SK-N-SH (cell line): ENCODE data around the gene CHRM1. TPM values are rescaled to one million over a fixed set of nuclear protein-coding genes. Genes with fewer than 3 reads are reported as not detected.
A peak's percentile ranks its signal among the peaks of the same experiment; 100 is the strongest.

Source experiments
- CTCF ChIA-PET: fragments of 300-600, 350-600 bp; formaldehyde crosslinking; extraction: SDS; loops from one replicate; lab custom pipeline; 2021; lab: Yijun Ruan, JAX
- POLR2A ChIA-PET: fragments of 350-600 bp; sonication (Branson Sonifier 250); formaldehyde crosslinking; extraction: SDS; loops from one replicate; lab custom pipeline; 2020; ENCODE audit warnings: antibody characterized with exemption, inconsistent platforms; lab: Yijun Ruan, JAX
- DNase-seq: peaks from one replicate; pipeline ENCODE4 v3.0.0; 2012
- H2AFZ ChIP-seq: fragments of 200-600 bp; sonication (generic); 2 replicates; pipeline ENCODE4 v1.8.1; 2016; ENCODE audit warnings: antibody characterized with exemption, mild to moderate bottlenecking, low read depth
- H3F3A ChIP-seq: fragments of 200-600 bp; sonication (generic); replicated peaks from 2 replicates; pipeline ENCODE3; 2016; ENCODE audit warnings: antibody characterized with exemption, mild to moderate bottlenecking; ENCODE audit not compliant: insufficient read depth
- H3K27ac ChIP-seq, 2 experiments: fragments of 200-500 bp in 1 of 2; fragments of 200-600 bp in 1 of 2; sonication (Bioruptor generic) in 1 of 2; sonication (generic), shearing (Covaris generic) in 1 of 2; 2 replicates each; pipeline versions ENCODE4 v1.5.1 to v1.6.1; 2014 to 2016; ENCODE audit warnings: low read depth in 2 of 2, inconsistent platforms in 1 of 2, low read length in 1 of 2, mild to moderate bottlenecking in 1 of 2, mixed read lengths in 1 of 2
- H3K27me3 ChIP-seq: fragments of 200-600 bp; sonication (generic), shearing (Covaris generic); 2 replicates; pipeline ENCODE4 v1.6.1; 2016; ENCODE audit warnings: mixed run types; ENCODE audit not compliant: insufficient read depth
- H3K36me3 ChIP-seq, 2 experiments: fragments of 200-500 bp in 1 of 2; fragments of 200-600 bp in 1 of 2; sonication (Bioruptor generic) in 1 of 2; sonication (generic) in 1 of 2; replicated peaks in 1 of 2; 2 replicates each; pipeline versions ENCODE3 to v1.5.1; 2014 to 2016; ENCODE audit warnings: low read length in 1 of 2, mild to moderate bottlenecking in 1 of 2; ENCODE audit not compliant: insufficient read depth in 2 of 2, control insufficient read depth in 1 of 2
- H3K4me1 ChIP-seq, 2 experiments: fragments of 200-500 bp in 1 of 2; fragments of 200-600 bp in 1 of 2; sonication (Bioruptor generic) in 1 of 2; sonication (generic), shearing (Covaris generic) in 1 of 2; 2 replicates each; pipeline versions ENCODE4 v1.5.1 to v1.6.1; 2014 to 2016; ENCODE audit warnings: low read depth in 1 of 2, low read length in 1 of 2, mixed run types in 1 of 2; ENCODE audit not compliant: insufficient read depth in 2 of 2, control insufficient read depth in 1 of 2
- H3K4me2 ChIP-seq: fragments of 200-600 bp; sonication (generic), shearing (Covaris generic); 2 replicates; pipeline ENCODE4 v1.6.1; 2017; ENCODE audit warnings: mixed run types
- H3K4me3 ChIP-seq, 2 experiments: fragments of 200-500 bp in 1 of 2; fragments of 200-600 bp in 1 of 2; sonication (Bioruptor generic) in 1 of 2; sonication (generic), shearing (Covaris generic) in 1 of 2; 2 replicates each; pipeline versions ENCODE4 v1.5.1 to v1.8.1; 2014 to 2016; ENCODE audit warnings: low read depth in 2 of 2, inconsistent platforms in 1 of 2, low read length in 1 of 2, mild to moderate bottlenecking in 1 of 2, mixed read lengths in 1 of 2, moderate library complexity in 1 of 2
- H3K79me2 ChIP-seq: fragments of 200-600 bp; sonication (generic); 2 replicates; pipeline ENCODE4 v1.8.1; 2017; ENCODE audit warnings: mild to moderate bottlenecking; ENCODE audit not compliant: insufficient read depth
- H3K9ac ChIP-seq: fragments of 200-600 bp; sonication (generic); 2 replicates; pipeline ENCODE4 v1.6.1; 2017; ENCODE audit warnings: mixed run types
- H3K9me2 ChIP-seq: fragments of 200-600 bp; sonication (generic); 2 replicates; pipeline ENCODE4 v1.6.1; 2017; ENCODE audit warnings: mixed run types
- H3K9me3 ChIP-seq: fragments of 200-600 bp; sonication (generic); 2 replicates; pipeline ENCODE4 v1.6.1; 2017; ENCODE audit warnings: mixed run types, mild to moderate bottlenecking, moderate library complexity
- H4K20me1 ChIP-seq: fragments of 200-600 bp; sonication (generic); 2 replicates; pipeline ENCODE4 v1.6.1; 2017; ENCODE audit warnings: mild to moderate bottlenecking, mixed run types; ENCODE audit not compliant: insufficient read depth
- CTCF ChIP-seq: fragments of 200-600 bp; sonication (generic); IDR thresholded peaks from 2 replicates; pipeline ENCODE4 v1.6.1; 2017; ENCODE audit warnings: antibody characterized with exemption, mild to moderate bottlenecking, moderate library complexity
- ELF1 ChIP-seq: IDR thresholded peaks from 2 replicates; pipeline ENCODE4 v1.4.0; 2012
- EZH2phosphoT487 ChIP-seq: fragments of 200-600 bp; sonication (generic); IDR thresholded peaks from 2 replicates; pipeline ENCODE4 v1.6.1; 2017; ENCODE audit warnings: low read depth, mixed run types, mild to moderate bottlenecking, antibody characterized with exemption, moderate library complexity, borderline replicate concordance
- GABPA ChIP-seq: IDR thresholded peaks from 2 replicates; pipeline ENCODE4 v1.4.0; 2012; ENCODE audit warnings: low read depth, mild to moderate bottlenecking
- PBX3 ChIP-seq: IDR thresholded peaks from 2 replicates; pipeline ENCODE4; 2012
- RCOR1 ChIP-seq: fragments of 150-350 bp; IDR thresholded peaks from 2 replicates; pipeline ENCODE4 v1.6.1; 2017; ENCODE audit warnings: antibody characterized with exemption, low read length
- RFX5 ChIP-seq: IDR thresholded peaks from 2 replicates; pipeline ENCODE4 v1.6.1; 2012; ENCODE audit warnings: mild to moderate bottlenecking, improper control_type of control experiment, low read length
- TAF1 ChIP-seq: IDR thresholded peaks from 2 replicates; pipeline ENCODE4 v1.6.1; 2012; ENCODE audit warnings: low read depth, mild to moderate bottlenecking, low read length, moderate library complexity, borderline replicate concordance
- WGBS: methylation state at CpG from one replicate; pipeline ENCODE4 v1.1.6; 2017; ENCODE audit warnings: low lambda C conversion rate; 5-methylcytosine and 5-hydroxymethylcytosine counted together
- polyA plus RNA-seq, 3 experiments: library from polyadenylated mRNA; depleted of rRNA; stranded (reverse); fragments of >200 nt; gene quantifications; 2 replicates each; pipeline ENCODE4 v1.2.3, GENCODE V29; 2012
- TF ChIP-seq, protein P1 (sequence below): fragments of 150-350 bp; IDR thresholded peaks from 2 replicates; pipeline ENCODE4 v1.6.1; 2017; ENCODE audit warnings: antibody characterized with exemption, low read length, low read depth, borderline replicate concordance

CHRM1 gene
- polyA plus RNA-seq, 1 of the 3 experiments (the other 2 are of a cell fraction), result not detected

DNA sequence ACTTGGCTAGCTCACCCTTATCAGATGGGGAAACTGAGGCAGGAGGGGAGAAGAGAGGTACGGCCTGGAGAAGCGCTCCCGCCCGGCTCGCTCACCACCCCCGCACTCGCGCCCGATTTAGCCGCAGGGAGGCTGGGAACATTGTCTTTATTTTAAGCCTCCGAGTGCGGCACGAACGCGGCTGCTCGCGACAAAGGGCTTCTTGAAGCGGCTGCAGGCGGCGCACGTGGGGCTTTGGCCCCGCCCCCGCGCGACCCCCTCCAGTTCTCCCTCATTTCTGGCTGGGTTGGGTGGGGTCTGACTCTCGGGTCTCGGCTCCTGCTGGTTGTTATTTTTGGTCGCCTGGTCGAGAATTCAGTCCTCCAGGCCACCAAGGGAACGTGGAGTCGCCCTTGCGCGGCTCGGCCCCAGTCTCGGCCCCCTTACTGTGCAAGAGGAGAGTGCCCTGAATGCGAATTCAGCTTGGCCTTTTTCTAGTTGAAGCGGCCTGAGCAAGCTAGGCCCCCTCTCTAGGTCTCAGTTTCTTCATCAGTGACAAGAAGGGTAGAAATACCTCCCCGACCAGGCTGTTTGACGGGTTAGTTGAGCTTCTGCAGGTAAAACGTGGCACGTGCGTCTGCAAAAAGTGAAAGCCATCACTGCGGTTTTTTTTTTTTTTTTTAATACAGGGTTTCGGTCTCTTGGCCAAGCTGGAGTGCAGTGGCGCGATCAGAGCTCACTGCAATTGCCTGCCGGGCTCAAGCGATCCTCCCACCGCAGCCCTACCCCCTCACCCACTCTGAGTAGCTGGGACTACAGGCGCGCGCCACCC, 2.6 kb upstream of the CHRM1 start:
- POLR2A ChIA-PET, result no interaction called here
- H2AFZ ChIP-seq, result no peak overlapping the region
- no peak overlapping the region for H3K9ac ChIP-seq
- H3F3A ChIP-seq, result no peaks in the 10 kb centered on the region
- WGBS, result 85% methylated on average over 48 of the region's 52 CpGs
- CTCF ChIA-PET, result interaction anchor here (5.4 to 27.5 kb wide), 3 partner anchors 13 to 97 kb away, joined by 41 to 751 read pairs (median 44); no protein-coding TSS in a partner anchor
- no peaks in the 10 kb centered on the region for H3K27me3 ChIP-seq
- H4K20me1 ChIP-seq, result no peaks in the 10 kb centered on the region
- no peak overlapping the region for H3K27ac ChIP-seq
- H3K36me3 ChIP-seq, result no peaks in the 10 kb centered on the region
- no peak overlapping the region for H3K4me2 ChIP-seq
- H3K4me1 ChIP-seq, result peaks cover 0 to 40% of the 10 kb centered on the region in 2 experiments; a peak in 1 of 4 replicates
- TF ChIP-seq, protein P1, sequence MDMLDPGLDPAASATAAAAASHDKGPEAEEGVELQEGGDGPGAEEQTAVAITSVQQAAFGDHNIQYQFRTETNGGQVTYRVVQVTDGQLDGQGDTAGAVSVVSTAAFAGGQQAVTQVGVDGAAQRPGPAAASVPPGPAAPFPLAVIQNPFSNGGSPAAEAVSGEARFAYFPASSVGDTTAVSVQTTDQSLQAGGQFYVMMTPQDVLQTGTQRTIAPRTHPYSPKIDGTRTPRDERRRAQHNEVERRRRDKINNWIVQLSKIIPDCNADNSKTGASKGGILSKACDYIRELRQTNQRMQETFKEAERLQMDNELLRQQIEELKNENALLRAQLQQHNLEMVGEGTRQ, result no peak
- no peak for TF ChIP-seq PBX3
- TF ChIP-seq RFX5, result no peak
- TF ChIP-seq EZH2phosphoT487, result no peak
- no peak for TF ChIP-seq ELF1
- no peak for TF ChIP-seq RCOR1
- TF ChIP-seq GABPA, result no peak
- no peaks in the 10 kb centered on the region for H3K9me2 ChIP-seq
- no peak for DNase-seq
- no peaks in the 10 kb centered on the region for H3K9me3 ChIP-seq
- no peaks in the 10 kb centered on the region for H3K79me2 ChIP-seq
- no peak overlapping the region for H3K4me3 ChIP-seq

- Histone ChIP-seq H3K9me2 (no peaks in the 10 kb centered on the region), H3K27me3 (no peaks in the 10 kb centered on the region), H3K4me1 (peaks cover 0 to 36% of the 10 kb centered on the region in 2 experiments; a peak in 1 of 4 replicates), H3F3A (no peaks in the 10 kb centered on the region), H3K4me2 (no peak overlapping the region), H4K20me1 (no peaks in the 10 kb centered on the region), H2AFZ (no peak overlapping the region), H3K9me3 (no peaks in the 10 kb centered on the region), H3K4me3 (no peak overlapping the region), H3K27ac (no peak overlapping the region), H3K79me2 (no peaks in the 10 kb centered on the region), H3K9ac (no peak overlapping the region), H3K36me3 (no peaks in the 10 kb centered on the region)
- ChIA-PET POLR2A (no interaction called here), CTCF (interaction anchor here (0.6 to 27.5 kb wide), 7 partner anchors 12 to 113 kb away, joined by 3 to 751 read pairs (median 3); no protein-coding TSS in a partner anchor)
- TF ChIP-seq TAF1 (no peak), CTCF (peak; percentile 23; the same call in 1 of the 2 replicates)
- DNase-seq, result no peak
- 70% methylated on average over 21 of the region's 24 CpGs for WGBS
Observed at GRCh38 chr11:62922653-62923431, 1.7 kb upstream of the CHRM1 start.
